ENCODE data around the gene ADGRA1.

DNA sequence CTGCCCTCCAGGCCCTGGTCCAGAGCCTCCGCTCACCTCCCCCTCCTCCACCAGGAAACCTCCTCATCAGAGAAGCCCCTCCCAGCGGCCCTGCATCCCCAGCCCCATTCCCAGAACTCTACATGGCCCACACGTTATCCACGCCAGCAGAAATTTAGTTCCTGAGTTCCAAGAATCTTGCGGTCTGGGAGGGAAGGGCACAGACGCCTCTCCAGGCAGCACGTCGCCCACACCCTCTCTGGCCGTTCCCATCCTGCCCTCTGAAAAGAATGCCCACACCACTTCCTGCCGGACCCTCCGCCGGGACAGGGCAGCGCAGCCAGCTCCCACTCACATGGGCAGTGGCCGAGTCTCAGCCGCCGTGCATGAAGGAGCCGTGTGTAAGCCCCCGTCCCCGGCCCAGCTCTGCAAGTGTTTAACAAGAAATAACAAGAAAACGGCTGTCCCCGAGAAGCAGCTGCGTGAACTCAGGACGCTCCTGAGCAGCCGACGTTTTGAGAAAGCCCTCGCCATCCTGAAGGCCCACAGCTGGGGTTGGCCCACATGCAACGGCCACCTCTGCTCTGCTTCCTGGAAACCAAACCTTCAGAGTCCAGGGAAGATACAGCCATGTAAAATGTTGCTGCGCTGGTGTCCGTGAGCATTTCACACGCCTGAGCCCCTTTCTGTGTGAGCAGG lies 17.4 kb downstream of the ADGRA1 start:
- TF ChIP-seq ZNF792 (tag by site-specific recombination; IDR thresholded peaks at IDR 0.05) (no peak), ZNF311 (tag by site-specific recombination; IDR thresholded peaks at IDR 0.05; ENCODE audit: borderline replicate concordance) (no peak), SALL2 (tag by site-specific recombination; IDR thresholded peaks at IDR 0.05; ENCODE audit: borderline replicate concordance) (no peak), HOXD13 (CRISPR knock-in tag; IDR thresholded peaks at IDR 0.05; ENCODE audit: borderline replicate concordance) (no peak)
- TF ChIP-seq, protein P1, sequence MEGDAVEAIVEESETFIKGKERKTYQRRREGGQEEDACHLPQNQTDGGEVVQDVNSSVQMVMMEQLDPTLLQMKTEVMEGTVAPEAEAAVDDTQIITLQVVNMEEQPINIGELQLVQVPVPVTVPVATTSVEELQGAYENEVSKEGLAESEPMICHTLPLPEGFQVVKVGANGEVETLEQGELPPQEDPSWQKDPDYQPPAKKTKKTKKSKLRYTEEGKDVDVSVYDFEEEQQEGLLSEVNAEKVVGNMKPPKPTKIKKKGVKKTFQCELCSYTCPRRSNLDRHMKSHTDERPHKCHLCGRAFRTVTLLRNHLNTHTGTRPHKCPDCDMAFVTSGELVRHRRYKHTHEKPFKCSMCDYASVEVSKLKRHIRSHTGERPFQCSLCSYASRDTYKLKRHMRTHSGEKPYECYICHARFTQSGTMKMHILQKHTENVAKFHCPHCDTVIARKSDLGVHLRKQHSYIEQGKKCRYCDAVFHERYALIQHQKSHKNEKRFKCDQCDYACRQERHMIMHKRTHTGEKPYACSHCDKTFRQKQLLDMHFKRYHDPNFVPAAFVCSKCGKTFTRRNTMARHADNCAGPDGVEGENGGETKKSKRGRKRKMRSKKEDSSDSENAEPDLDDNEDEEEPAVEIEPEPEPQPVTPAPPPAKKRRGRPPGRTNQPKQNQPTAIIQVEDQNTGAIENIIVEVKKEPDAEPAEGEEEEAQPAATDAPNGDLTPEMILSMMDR (tag by site-specific recombination; IDR thresholded peaks at IDR 0.05) = no peak
- TF ChIP-seq, protein P2, sequence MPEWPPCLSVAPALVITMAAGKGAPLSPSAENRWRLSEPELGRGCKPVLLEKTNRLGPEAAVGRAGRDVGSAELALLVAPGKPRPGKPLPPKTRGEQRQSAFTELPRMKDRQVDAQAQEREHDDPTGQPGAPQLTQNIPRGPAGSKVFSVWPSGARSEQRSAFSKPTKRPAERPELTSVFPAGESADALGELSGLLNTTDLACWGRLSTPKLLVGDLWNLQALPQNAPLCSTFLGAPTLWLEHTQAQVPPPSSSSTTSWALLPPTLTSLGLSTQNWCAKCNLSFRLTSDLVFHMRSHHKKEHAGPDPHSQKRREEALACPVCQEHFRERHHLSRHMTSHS (tag by site-specific recombination; IDR thresholded peaks at IDR 0.05) = no peak
- TF ChIP-seq, protein P3, sequence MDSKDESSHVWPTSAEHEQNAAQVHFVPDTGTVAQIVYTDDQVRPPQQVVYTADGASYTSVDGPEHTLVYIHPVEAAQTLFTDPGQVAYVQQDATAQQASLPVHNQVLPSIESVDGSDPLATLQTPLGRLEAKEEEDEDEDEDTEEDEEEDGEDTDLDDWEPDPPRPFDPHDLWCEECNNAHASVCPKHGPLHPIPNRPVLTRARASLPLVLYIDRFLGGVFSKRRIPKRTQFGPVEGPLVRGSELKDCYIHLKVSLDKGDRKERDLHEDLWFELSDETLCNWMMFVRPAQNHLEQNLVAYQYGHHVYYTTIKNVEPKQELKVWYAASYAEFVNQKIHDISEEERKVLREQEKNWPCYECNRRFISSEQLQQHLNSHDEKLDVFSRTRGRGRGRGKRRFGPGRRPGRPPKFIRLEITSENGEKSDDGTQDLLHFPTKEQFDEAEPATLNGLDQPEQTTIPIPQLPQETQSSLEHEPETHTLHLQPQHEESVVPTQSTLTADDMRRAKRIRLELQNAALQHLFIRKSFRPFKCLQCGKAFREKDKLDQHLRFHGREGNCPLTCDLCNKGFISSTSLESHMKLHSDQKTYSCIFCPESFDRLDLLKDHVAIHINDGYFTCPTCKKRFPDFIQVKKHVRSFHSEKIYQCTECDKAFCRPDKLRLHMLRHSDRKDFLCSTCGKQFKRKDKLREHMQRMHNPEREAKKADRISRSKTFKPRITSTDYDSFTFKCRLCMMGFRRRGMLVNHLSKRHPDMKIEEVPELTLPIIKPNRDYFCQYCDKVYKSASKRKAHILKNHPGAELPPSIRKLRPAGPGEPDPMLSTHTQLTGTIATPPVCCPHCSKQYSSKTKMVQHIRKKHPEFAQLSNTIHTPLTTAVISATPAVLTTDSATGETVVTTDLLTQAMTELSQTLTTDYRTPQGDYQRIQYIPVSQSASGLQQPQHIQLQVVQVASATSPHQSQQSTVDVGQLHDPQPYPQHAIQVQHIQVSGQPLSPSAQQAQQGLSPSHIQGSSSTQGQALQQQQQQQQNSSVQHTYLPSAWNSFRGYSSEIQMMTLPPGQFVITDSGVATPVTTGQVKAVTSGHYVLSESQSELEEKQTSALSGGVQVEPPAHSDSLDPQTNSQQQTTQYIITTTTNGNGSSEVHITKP (tag by site-specific recombination; IDR thresholded peaks at IDR 0.05) = no peak
- TF ChIP-seq, protein P4, sequence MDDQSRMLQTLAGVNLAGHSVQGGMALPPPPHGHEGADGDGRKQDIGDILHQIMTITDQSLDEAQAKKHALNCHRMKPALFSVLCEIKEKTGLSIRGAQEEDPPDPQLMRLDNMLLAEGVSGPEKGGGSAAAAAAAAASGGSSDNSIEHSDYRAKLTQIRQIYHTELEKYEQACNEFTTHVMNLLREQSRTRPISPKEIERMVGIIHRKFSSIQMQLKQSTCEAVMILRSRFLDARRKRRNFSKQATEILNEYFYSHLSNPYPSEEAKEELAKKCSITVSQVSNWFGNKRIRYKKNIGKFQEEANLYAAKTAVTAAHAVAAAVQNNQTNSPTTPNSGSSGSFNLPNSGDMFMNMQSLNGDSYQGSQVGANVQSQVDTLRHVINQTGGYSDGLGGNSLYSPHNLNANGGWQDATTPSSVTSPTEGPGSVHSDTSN (CRISPR knock-in tag; IDR thresholded peaks at IDR 0.05) = no peak
